ENCODE measurements around the gene TOPAZ1.

- TF ChIP-seq CTCF (IDR thresholded peaks at IDR 0.05) (no peak), POLR2A (IDR thresholded peaks at IDR 0.05) (no peak), EP300 (IDR thresholded peaks at IDR 0.05) (no peak), POLR2AphosphoS5 (IDR thresholded peaks at IDR 0.05) (no peak)
Observed at GRCh38 chr3:44284949-44285348, 43.3 kb downstream of the TOPAZ1 start.

Measured in stomach (tissue), 4 donors.